Activated naive CD8-positive, alpha-beta T cell treated with anti-CD3 and anti-CD28 coated beads for 36 hours (primary cell): ENCODE results near the gene IGSF9. TPM values are rescaled to one million over a fixed set of nuclear protein-coding genes. Genes with fewer than 3 reads are reported as not detected.

ENCODE experiments used
- DNase-seq: peaks from one replicate; pipeline ENCODE4 v3.0.0; 2021
- H3K27ac Mint-ChIP-seq: one replicate; pipeline ENCODE4 v1.8.0; 2022; ENCODE audit warnings: mild to moderate bottlenecking, moderate library complexity, mixed read lengths
- H3K27me3 Mint-ChIP-seq: one replicate; pipeline ENCODE4 v1.8.0; 2022; ENCODE audit warnings: mild to moderate bottlenecking, mixed read lengths
- H3K36me3 Mint-ChIP-seq: one replicate; pipeline ENCODE4 v1.8.0; 2021; ENCODE audit warnings: mild to moderate bottlenecking, mixed read lengths
- H3K4me1 Mint-ChIP-seq: one replicate; pipeline ENCODE4 v1.8.0; 2021; ENCODE audit warnings: mixed read lengths
- H3K4me3 Mint-ChIP-seq: one replicate; pipeline ENCODE4 v1.8.0; 2022; ENCODE audit warnings: mild to moderate bottlenecking, moderate library complexity, mixed read lengths
- H3K9me3 Mint-ChIP-seq: one replicate; pipeline ENCODE4 v1.8.0; 2022; ENCODE audit warnings: mixed read lengths
- total RNA-seq, 2 experiments: library from RNA; stranded (reverse); gene quantifications; one replicate each; pipeline ENCODE4 v1.2.3, GENCODE V29; 2021

Gene IGSF9
- total RNA-seq, 2 experiments from 2014 or later, result 0.08 TPM; not detected in 1

DNA sequence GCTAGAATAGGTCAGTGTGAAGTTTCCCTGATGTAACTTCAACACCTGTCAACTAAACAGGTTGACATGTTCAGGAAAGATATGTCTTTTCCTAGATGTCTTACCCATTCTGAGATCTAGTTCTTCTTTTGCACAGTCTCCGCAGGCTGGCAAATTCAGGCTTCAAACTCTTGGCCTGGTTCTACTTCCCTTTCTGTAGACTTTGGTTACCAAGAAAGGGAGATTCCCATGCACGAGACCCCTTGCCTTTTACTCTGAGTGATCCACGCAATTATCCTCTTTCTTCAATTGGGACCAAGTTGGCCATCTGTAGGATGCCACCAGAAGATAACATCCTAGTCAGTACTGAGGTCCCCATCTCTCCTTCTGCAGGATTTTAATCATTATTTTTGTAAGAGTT lies 47.5 kb downstream of the IGSF9 start:
- H3K27me3 Mint-ChIP-seq, result no peaks in the 10 kb centered on the region
- DNase-seq, result no peak
- no peak overlapping the region for H3K27ac Mint-ChIP-seq
- no peak overlapping the region for H3K4me3 Mint-ChIP-seq
- H3K36me3 Mint-ChIP-seq, result no peaks in the 10 kb centered on the region
- no peaks in the 10 kb centered on the region for H3K4me1 Mint-ChIP-seq
- no peaks in the 10 kb centered on the region for H3K9me3 Mint-ChIP-seq

DNA sequence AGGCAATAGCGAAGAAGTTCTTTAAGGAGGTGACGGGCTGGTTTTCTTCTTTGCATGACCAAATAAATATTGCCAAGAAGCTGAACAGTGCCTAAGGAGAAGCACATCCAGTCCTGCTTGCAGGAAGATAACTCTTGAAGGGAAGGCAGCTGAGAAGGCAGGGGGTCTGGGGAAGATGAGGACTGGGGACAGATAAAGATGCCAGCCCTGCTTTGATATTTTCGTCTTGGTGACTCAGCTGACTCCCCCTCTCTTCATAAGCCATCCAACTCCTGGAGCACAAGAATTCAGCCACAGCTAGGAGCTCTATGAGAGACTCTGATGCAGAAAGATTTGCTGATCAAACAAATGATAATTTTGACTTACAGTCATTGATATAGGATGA lies 48.9 kb downstream of the IGSF9 start:
- Mint-ChIP-seq H3K4me3 (no peak overlapping the region), H3K36me3 (no peaks in the 10 kb centered on the region), H3K27ac (no peak overlapping the region), H3K9me3 (no peaks in the 10 kb centered on the region), H3K27me3 (no peaks in the 10 kb centered on the region), H3K4me1 (peaks cover 2% of the 10 kb centered on the region)
- no peak for DNase-seq

DNA sequence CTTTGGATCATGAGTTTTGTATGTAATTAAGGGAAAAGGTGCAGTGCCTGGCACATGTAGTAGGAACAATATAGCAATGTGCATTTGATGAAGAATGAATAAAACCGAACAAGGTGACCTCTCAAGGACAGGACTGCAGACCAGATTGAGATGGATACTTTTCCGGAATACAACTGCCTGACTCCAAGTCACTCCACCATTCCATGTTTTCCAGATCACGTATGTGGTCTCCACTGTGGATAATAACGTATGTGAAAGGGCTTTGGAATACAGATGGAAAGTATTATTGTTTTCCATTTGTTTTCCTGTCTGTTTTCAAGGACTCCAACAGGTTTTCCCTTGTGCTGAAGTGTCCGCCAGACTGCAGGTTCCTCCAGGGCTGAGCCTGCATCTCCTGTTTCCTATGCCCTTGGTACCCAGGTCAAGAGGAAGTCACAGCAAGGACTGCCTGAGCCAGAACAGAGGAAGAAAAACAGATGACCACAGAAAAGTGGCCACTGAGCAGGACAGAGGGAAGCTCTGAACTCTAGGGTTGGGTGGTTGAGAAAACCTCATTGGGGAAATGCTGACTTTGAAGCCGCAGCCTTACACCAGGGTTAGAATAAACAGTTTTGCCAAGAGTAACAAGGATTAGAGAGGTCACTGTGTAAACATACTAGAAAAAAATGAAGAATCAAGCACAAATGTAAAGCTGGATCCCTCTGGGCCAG lies 49.4 kb downstream of the IGSF9 start:
- no peak for DNase-seq
- Mint-ChIP-seq H3K27me3 (no peaks in the 10 kb centered on the region), H3K36me3 (no peaks in the 10 kb centered on the region), H3K4me3 (no peak overlapping the region), H3K4me1 (peaks cover 4% of the 10 kb centered on the region), H3K9me3 (no peaks in the 10 kb centered on the region), H3K27ac (no peak overlapping the region)

DNA sequence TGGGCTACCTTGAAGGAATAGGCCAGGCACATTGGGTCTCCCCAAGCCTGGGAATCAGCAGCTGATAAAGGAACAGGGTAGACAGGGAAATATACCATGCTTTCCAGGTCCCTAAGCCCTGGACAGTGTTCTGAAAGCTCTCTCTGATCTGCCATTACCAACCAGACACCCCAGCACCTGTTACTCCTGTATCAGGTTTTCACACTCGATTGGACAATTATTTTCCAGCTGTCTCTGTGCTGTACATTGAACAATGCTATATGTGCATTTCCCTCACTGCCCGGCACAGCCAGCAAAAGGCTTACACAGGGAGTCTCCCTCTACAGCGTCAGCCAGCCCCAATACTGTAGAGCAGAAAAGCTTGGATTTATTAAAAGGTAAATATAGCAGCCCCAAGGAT lies 50.1 kb downstream of the IGSF9 start:
- H3K27ac Mint-ChIP-seq, result no peak overlapping the region
- H3K4me3 Mint-ChIP-seq, result no peak overlapping the region
- peaks cover 6% of the 10 kb centered on the region for H3K4me1 Mint-ChIP-seq
- H3K36me3 Mint-ChIP-seq, result no peaks in the 10 kb centered on the region
- H3K9me3 Mint-ChIP-seq, result no peaks in the 10 kb centered on the region
- H3K27me3 Mint-ChIP-seq, result no peaks in the 10 kb centered on the region
- no peak for DNase-seq

DNA sequence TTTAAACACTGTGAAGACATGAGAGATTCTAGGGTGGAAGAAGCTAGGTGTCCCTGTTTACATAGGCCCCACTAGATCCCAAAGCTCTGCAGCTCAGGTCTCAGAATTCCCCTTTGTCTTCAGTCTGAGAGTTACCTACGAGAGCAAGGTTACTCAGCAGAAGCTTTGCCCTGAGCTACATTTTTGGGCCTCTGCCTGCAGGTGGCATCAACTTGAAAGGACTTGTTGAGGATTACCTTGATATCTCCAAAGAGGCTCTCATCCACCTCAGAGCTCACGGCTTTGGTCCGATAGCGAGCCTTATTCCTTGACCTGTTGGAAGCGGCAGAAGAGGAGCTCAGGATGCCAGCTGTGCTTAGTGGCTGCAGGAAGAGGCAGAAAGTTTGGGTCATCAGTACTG lies 52.5 kb downstream of the IGSF9 start:
- DNase-seq, result no peak
- no peak overlapping the region for H3K27ac Mint-ChIP-seq

DNA sequence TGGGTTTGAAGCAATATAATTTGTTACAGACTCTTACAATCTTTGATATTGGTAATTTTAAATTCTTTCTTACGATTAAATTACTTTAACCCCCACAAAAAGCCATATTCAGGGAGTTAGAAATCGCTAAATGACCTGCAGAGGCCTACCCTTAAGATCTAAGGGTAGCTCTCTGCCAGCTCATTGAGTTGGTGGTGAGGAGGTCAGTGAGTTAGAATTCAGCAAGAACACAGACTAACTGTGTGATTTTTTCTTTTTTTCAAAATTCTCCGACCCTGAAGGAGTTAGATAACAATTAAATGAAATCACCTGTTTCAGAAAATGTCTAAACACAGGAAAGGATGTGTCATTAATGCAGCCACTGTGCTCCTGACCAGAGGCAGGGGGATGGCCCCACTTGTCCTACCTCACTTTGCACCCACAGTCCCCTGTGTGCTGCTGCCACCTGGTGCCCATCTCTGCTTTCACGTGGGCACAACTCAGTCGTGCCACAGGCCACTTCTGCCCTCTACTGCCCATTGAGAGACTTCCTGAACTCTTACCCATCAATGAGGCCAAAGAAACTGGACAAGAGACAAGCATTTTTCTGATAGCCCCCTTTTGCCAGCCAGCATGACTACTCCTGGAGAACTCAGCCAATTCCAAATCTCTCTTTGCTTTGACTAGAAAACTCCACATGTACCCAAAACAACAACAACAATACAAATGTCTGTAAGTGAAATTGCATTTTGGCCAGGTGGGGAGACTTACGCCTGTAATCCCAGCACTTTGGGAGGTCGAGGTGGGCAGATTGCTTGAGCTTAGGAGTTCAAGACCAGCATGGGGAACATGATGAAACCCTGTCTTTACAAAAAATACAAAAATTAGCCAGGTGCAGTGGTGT lies 53.9 kb downstream of the IGSF9 start:
- no peaks in the 10 kb centered on the region for H3K27me3 Mint-ChIP-seq
- peak overlapping the region; percentile 21 for H3K27ac Mint-ChIP-seq
- no peaks in the 10 kb centered on the region for H3K36me3 Mint-ChIP-seq
- H3K4me1 Mint-ChIP-seq, result peaks cover 17% of the 10 kb centered on the region
- H3K4me3 Mint-ChIP-seq, result no peak overlapping the region
- peak; percentile 76 for DNase-seq
- H3K9me3 Mint-ChIP-seq, result no peaks in the 10 kb centered on the region

More for the DNA sequence above, 52.5 kb downstream of the IGSF9 start:
- Mint-ChIP-seq H3K4me1 (peaks cover 17% of the 10 kb centered on the region), H3K4me3 (no peak overlapping the region), H3K36me3 (no peaks in the 10 kb centered on the region), H3K27me3 (no peaks in the 10 kb centered on the region), H3K9me3 (no peaks in the 10 kb centered on the region)

DNA sequence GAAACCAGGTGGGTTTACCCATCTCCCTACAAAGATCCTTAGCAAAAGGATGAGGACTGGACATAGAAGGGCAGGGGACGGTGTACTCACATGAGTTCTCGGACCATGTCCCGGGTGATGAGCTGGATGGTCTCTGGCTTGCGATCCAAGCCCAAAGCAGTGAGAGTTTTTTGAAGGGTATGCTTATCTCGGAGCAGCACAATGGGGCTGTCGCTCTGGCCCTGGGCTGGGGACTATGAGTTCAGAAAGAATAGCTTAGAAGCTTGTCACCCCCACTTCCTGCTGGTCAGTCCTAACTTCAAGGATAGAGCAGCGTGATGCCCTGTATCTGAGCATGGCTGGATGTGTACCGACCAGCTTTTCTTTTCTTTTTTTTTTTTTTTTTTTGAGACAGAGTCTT lies 55.0 kb downstream of the IGSF9 start:
- no peaks in the 10 kb centered on the region for H3K27me3 Mint-ChIP-seq
- no peak for DNase-seq
- no peak overlapping the region for H3K4me3 Mint-ChIP-seq
- H3K9me3 Mint-ChIP-seq, result no peaks in the 10 kb centered on the region
- H3K4me1 Mint-ChIP-seq, result peaks cover 17% of the 10 kb centered on the region
- no peak overlapping the region for H3K27ac Mint-ChIP-seq
- H3K36me3 Mint-ChIP-seq, result no peaks in the 10 kb centered on the region

DNA sequence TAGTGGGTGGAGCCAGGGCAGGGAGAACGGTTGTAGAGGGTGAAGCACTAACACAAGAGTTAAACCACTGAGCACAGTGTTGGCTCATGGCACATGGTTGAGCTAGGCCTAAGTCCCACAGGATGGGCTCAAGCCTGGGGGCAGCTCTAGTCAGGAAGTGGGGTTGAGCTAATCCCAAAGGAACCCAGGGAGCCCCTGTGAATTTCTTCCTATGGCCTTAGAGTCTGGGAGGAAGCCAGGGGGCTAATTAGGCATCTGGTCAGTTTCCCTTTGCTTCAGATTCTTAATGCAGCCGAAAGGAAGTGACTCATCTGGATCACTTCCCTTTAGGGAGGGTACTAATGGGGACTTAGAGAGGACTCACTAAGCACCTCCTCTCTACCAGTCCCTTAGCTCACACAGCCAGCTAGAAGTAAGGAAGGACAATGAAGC lies 55.6 kb downstream of the IGSF9 start:
- Mint-ChIP-seq H3K27ac (no peak overlapping the region), H3K4me1 (peaks cover 17% of the 10 kb centered on the region), H3K27me3 (no peaks in the 10 kb centered on the region), H3K36me3 (no peaks in the 10 kb centered on the region), H3K4me3 (no peak overlapping the region), H3K9me3 (no peaks in the 10 kb centered on the region)
- no peak for DNase-seq

DNA sequence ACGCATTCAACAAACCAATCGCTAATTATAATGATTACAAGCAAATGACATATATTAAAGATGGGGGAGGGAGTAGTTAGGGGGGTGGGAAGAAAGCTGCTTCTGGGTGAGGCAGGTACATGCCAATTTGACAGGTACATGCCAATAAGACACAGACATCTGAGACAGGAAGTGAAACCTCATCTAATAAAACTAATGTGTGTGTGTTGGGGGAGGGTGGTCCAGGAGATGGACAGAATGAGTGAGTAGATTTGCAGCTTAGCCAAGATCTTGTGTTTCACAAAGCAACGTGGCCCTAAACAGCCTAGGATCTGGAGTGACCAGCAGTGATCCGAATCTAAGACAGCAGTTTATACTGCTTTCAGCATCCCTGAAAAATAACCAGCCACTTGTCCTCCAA lies 56.2 kb downstream of the IGSF9 start:
- H3K36me3 Mint-ChIP-seq, result no peaks in the 10 kb centered on the region
- DNase-seq, result no peak
- no peaks in the 10 kb centered on the region for H3K9me3 Mint-ChIP-seq
- H3K27me3 Mint-ChIP-seq, result no peaks in the 10 kb centered on the region
- H3K4me1 Mint-ChIP-seq, result peaks cover 17% of the 10 kb centered on the region
- no peak overlapping the region for H3K27ac Mint-ChIP-seq
- H3K4me3 Mint-ChIP-seq, result no peak overlapping the region

DNA sequence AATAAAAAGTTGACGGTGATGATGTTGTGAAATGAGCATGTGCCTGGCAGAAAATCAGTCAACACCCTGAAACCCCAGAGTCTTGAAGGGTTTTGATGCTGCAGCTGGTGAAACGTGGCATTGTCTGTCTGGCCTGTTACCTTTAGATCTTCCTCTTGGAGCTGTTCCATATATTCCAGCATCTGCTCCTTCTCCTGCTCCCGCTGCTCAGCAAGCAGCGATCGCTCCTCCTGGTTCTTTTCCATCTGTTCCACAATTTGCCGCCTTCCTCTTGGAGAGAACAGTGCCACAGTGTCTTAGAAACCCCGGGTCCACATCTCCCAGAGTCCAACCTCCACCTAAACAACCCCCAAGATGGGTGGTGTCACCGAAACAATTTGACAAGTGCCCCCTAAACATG lies 61.1 kb downstream of the IGSF9 start:
- no peak for DNase-seq
- Mint-ChIP-seq H3K36me3 (no peaks in the 10 kb centered on the region), H3K27me3 (no peaks in the 10 kb centered on the region), H3K4me1 (peaks cover 2% of the 10 kb centered on the region), H3K4me3 (no peak overlapping the region), H3K9me3 (no peaks in the 10 kb centered on the region), H3K27ac (no peak overlapping the region)

DNA sequence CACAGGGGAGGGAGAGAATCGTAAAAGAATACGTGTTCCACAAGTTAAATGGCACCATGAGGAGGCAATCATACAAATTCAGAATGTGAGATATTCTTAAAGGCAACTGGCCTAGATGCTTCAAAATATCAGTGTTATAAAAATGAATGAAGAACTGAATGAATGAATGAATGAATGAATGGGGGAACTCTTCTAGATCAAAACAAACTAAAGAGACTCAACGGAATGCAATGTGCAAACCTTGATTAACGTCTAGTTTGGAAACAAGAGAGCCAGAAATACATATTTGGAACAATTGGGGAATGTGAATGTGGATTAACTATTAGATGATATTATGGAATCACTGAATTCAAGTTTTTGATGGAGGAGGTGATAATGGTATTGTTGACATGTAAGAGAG lies 62.3 kb downstream of the IGSF9 start:
- H3K27ac Mint-ChIP-seq, result no peak overlapping the region
- H3K4me1 Mint-ChIP-seq, result no peaks in the 10 kb centered on the region
- no peaks in the 10 kb centered on the region for H3K36me3 Mint-ChIP-seq
- DNase-seq, result no peak
- H3K4me3 Mint-ChIP-seq, result no peak overlapping the region
- no peaks in the 10 kb centered on the region for H3K9me3 Mint-ChIP-seq
- H3K27me3 Mint-ChIP-seq, result no peaks in the 10 kb centered on the region

DNA sequence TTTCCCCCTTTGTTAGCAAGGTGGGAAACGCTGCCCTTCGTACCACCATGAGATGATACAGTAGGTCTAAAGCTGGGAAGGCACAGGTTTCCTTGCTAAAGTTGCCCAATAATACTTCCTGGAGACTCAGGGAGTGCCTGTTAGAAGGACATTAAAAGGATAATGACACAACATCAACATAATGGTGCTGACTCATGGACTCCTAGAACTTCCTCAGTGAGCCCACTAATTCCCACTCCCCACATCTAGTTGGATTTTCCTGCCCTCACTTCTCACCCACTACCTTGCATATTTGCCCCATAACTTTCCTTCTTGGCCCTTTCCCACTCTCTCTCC lies 62.9 kb downstream of the IGSF9 start:
- no peaks in the 10 kb centered on the region for H3K4me1 Mint-ChIP-seq
- no peaks in the 10 kb centered on the region for H3K9me3 Mint-ChIP-seq
- no peak overlapping the region for H3K4me3 Mint-ChIP-seq
- H3K27me3 Mint-ChIP-seq, result no peaks in the 10 kb centered on the region
- H3K27ac Mint-ChIP-seq, result no peak overlapping the region
- DNase-seq, result no peak
- H3K36me3 Mint-ChIP-seq, result no peaks in the 10 kb centered on the region

DNA sequence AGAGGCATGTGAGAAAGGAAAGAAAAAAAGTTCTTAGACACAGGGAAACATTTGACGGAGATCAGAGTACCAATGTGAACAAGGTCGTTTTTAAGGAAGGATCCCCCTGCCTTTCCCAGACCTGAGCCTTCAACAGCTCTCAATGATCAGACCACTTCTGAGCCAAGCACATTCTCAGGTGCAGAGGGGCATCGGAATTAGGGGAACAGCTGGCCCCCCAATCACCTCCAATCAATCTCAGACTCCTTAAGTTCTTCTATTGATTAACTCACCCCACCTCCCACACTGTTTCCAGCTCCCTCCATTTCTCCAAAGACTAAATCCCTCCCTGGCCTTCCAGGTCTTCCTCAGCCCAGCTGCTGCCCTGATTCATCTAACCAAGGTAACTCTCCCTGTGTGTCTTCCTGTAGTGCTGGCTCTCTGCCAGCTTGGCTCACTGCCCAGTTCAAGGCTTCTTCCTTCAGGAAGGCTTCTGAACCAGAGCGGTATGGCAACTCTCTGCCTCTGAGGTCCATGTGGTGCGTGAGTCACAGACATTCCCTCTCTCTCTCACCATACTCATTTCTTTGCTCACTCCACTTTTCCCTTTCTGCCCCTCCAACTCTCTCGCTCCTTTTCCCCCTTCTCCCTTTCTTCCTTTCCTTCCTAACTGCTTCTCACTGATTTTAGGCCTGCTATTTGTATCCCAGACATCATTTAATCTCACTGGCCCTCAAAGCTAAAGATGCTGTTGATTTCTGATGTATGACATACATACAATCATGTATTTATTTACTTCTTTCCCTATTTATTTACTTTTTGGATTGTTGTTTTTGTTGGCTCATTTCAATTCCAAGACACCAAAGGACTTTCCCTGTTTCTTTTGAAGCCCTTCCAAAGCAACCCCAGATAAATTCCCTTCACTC lies 63.5 kb downstream of the IGSF9 start:
- no peak overlapping the region for H3K27ac Mint-ChIP-seq
- DNase-seq, result no peak

DNA sequence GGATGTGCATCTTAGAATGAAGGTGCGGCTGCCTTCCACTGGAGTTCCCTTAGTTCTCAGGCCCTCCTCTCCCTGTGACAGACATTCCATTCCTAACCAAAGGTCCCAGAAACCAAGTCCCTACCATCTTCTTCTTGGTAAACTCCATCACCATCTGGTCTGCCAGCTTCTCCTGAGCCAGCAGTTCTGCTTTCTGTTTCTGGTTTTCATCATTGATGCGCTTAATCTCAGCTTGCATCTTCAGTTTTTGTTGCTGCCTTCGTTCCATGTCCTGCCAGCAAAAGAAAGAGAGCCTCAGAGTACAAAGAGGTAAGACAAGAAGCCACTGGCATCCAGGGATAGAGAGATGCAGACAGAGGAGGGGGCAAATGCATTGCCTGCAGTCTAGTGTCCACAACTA lies 65.0 kb downstream of the IGSF9 start:
- H3K4me1 Mint-ChIP-seq, result no peaks in the 10 kb centered on the region
- no peaks in the 10 kb centered on the region for H3K27me3 Mint-ChIP-seq
- DNase-seq, result no peak
- no peaks in the 10 kb centered on the region for H3K9me3 Mint-ChIP-seq
- H3K36me3 Mint-ChIP-seq, result no peaks in the 10 kb centered on the region
- H3K27ac Mint-ChIP-seq, result no peak overlapping the region
- H3K4me3 Mint-ChIP-seq, result no peak overlapping the region

More for the DNA sequence above, 63.5 kb downstream of the IGSF9 start:
- no peaks in the 10 kb centered on the region for H3K4me1 Mint-ChIP-seq
- no peaks in the 10 kb centered on the region for H3K9me3 Mint-ChIP-seq
- no peaks in the 10 kb centered on the region for H3K36me3 Mint-ChIP-seq
- H3K4me3 Mint-ChIP-seq, result no peak overlapping the region
- H3K27me3 Mint-ChIP-seq, result no peaks in the 10 kb centered on the region

DNA sequence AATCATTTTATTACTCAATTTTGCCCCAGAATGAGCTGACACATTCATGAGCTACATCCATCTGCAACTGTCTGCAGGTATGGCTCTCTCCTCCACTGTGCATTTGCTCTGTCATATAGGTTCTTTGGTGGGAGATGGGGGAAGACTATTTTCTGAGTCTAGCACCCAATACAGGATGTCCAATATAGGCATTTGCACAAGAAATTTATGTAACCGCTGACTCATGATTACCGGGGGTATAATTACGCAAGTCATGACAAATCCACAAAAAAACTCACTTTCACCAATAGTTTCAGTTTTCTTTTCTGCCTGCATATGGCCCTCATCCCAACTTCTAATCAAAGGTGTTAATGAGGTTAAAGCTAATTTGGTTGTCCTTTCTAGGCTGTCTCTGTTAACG lies 65.4 kb downstream of the IGSF9 start:
- DNase-seq, result no peak
- Mint-ChIP-seq H3K27me3 (no peaks in the 10 kb centered on the region), H3K36me3 (no peaks in the 10 kb centered on the region), H3K9me3 (no peaks in the 10 kb centered on the region), H3K4me3 (no peak overlapping the region), H3K27ac (no peak overlapping the region), H3K4me1 (no peaks in the 10 kb centered on the region)
